Dedifferentiated amniotic fluid mesenchymal stem cell (primary cell): ENCODE measurements around the gene ARHGAP21.
A peak's percentile ranks its signal among the peaks of the same experiment; 100 is the strongest.
"Not testable (repeated sequence)": the region's sequence is repeated elsewhere in the genome, so short reads cannot be mapped to it uniquely, and the experiment has no call there.

Experiments
- DNase-seq: peaks from one replicate; pipeline ENCODE4 v3.0.0-alpha.2; 2016; ENCODE audit errors: extremely low spot score

ARHGAP21 gene

GRCh38 chr10:24642921-24643678 lies 80.6 kb downstream of the ARHGAP21 start:
- DNase-seq = peak; percentile 89

DNA sequence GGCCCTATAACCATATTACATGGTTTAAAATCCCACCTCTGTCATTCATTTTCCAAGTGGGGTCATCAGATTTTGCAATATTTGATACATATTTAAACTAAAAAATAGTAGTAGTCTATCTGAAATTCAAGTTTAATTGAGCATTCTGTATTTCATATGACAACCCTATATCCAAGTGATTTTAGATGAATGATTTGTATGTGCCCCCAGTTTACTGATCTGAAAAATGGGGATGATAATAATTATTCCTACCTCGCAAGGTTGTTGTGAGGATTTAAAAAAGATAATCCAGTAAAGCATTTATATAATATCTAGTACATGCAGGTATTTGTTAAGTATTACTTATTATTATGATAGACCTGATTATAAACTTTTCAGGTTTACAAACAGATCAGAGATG lies 84.6 kb downstream of the ARHGAP21 start:
- DNase-seq = no peak

DNA sequence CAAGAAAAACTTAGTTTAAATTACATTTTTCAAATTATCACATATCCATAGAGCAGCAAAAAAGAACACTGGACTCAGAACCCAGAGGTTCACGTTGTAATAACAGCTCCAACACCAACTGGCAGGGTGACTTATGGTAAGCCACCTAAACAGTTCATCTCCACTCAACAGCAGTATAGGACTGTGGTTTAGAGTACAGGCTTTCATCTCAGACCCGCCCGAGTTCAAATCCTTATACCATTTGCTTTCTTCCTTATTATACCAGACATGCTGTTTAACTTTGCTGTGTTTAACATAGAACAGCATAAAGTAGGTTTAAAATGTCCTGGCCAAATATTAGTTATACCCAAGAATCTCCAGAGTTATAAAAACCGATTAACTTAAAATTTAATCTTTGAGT lies 97.9 kb downstream of the ARHGAP21 start:
- no peak for DNase-seq

DNA sequence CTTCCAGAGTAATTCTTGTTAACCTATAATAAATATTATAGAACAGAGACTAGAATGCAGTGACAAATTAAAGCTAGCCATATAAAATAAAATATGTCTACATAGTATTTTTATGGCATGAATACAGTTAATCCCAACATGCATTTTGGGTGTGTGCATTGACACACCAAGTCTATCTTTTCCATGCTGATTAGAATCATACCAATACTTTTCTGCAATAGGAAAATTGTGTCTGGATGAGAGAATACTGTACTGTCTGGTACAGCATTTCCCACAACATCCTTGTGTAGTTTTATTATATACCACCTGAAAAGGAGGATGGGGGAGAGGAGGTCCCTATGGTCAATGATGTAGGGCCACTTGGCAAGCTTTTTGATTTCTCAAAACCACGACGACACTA lies 100.3 kb downstream of the ARHGAP21 start:
- no peak for DNase-seq

DNA sequence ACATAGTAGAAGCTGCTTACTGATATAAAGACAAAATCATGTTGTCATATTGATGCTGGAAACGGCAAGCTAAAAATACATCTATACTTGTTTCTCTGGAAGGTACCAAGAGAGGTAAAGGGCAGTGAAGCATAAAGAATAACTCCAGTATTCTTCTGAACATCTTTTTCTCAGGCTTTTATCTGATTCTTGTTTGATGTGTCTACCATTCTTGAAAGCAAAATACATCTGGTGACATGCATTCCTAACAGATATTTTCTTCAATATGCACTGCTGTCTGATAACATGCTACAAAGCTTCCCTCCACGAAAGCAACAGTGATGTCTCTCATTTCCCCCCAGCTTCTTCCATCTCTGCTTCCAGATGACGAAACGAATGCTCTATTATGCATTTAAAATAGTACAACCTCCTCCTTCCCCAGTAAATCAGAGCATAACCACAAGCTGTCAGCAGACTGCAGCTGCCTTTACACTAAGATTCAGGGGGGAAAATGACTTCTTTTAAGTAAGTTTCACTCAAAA lies 100.8 kb downstream of the ARHGAP21 start:
- DNase-seq = no peak

GRCh38 chr10:24621035-24621795 lies 102.5 kb downstream of the ARHGAP21 start:
- DNase-seq = not testable (repeated sequence)

- DNase-seq = not testable (repeated sequence)
These were observed 103.7 kb downstream of the ARHGAP21 start for GRCh38 chr10:24619994-24620310.

DNA sequence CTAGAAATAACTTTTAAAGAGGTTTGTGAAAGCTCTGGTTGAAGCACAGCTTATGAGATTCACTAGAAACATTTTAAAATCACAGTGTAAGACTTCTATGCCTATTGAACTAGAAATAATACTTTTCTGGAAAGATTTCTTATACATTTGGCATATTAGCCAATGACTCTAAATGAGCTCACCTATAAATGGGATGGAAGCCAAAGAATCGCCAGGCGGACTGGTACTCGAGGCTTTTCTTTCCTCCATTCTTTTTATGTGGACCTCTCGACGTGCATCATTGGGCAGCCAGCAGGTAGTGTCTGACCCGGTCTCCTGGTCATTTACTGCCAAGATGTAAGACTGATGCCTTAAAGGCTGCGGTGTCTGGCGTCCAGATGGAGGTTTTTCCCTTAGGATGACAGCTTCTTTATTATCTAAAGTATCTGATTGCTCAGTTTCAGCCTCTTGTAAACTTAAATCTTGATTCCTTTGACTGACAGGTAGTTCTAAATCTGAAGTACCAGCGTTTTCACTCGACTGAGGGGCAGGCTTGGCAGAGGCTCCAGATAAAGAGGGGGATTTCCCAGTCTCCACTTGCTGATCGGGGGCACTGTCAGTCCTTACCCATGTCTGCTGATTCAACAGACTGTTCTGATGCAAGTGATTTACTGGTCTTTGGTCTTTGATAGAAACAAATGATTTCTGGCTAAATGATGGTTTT lies 104.2 kb downstream of the ARHGAP21 start:
- DNase-seq = not testable (repeated sequence)

GRCh38 chr10:24618401-24618800 lies 105.3 kb downstream of the ARHGAP21 start:
- DNase-seq = no peak

DNA sequence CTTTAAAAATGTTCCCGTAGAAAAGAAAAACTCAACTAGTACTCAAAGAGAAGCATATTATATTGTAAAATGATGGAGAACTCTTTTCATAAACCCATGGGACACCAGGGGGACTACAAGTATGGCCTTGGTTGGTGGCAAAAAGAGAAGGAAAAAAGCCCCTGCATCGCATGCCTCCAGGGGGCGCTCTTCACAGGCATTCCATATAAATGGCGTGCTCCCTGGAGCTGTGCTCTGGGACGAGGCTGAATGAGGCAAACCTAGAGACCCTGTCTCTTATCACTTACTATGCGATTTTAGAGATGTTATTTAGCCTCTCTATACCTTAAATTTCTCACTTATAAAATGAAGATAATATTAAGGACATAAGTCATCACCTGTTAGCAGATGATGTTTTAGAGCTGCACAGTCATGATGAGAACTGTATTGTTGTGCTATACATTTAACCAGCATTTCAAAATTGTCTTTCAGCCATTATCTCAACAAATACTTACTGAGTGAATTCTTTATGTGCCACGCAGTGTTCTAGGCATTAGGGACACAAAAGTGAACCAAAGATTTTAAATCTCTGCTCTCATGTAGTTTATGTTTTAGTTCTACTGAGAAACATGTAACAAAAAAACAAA lies 105.8 kb downstream of the ARHGAP21 start:
- peak; percentile 30 for DNase-seq

GRCh38 chr10:24616536-24616935 lies 107.2 kb downstream of the ARHGAP21 start:
- no peak for DNase-seq

- DNase-seq = peak; percentile 24
These were observed 117.7 kb downstream of the ARHGAP21 start for GRCh38 chr10:24606021-24606420.

GRCh38 chr10:24605141-24605540 lies 118.5 kb downstream of the ARHGAP21 start:
- DNase-seq = no peak

DNA sequence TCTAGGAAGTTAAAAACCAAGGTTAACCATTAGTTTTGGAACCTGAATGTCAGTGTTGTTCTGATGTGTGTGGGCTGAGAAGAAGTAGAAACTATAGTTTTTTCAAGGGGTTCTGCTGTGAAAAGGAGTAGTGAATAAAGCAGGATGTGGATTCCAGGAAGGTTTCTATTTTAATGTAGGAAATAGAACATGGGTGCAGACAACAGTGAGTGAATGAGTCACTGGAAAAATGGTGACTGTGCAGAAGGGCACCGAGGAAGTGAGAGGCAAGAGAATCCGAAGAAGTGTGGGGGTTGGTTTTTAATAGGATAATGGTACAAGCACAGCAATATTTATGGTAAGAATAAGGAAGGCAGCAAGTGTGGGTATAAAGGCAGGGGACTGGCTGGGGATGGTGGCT lies 120.4 kb downstream of the ARHGAP21 start:
- no peak for DNase-seq

DNA sequence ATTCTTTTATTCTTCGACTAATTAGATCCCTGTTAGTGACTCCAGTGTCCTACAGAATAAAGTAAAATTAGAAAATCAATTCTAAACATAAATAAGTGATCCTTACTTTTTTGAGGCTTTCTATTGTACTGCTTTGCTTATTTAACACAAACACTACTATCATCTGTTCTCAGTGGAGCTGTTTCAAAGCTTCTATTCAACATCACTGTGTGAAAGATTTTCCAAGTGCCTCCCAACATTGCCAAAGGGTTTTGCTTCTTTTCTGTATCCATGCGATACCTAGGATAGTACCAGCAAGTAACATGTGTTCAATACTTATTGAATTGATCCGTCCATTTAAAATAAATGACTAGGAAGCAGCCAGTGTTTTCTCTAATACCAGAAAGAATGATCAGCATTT lies 125.7 kb downstream of the ARHGAP21 start:
- no peak for DNase-seq

- no peak for DNase-seq
These were observed 126.3 kb downstream of the ARHGAP21 start for GRCh38 chr10:24597426-24597825.

GRCh38 chr10:24596217-24596930 lies 127.3 kb downstream of the ARHGAP21 start:
- DNase-seq = no peak

- no peak for DNase-seq
These were observed 132.8 kb downstream of the ARHGAP21 start for GRCh38 chr10:24590697-24591457.

DNA sequence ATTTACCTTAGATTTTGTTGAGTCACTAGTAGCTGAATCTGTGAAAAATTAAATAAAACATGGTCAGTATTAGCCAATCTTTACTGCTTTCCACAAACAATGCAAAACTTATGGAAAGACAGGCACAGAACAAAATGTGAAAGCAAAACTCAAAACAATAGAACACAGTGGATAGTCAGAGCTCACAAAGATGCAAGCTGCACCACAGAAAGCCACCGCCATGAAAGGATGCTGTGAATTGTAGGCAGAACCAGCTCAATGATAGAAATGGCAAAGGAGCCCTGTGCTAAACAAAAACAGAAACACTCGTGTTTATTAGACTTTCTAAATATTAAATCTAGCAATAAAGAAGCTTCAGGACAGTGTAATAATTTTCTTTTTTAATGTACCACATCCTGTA lies 134.4 kb downstream of the ARHGAP21 start:
- DNase-seq = no peak

GRCh38 chr10:24579906-24580305 lies 143.8 kb downstream of the ARHGAP21 start:
- no peak for DNase-seq

DNA sequence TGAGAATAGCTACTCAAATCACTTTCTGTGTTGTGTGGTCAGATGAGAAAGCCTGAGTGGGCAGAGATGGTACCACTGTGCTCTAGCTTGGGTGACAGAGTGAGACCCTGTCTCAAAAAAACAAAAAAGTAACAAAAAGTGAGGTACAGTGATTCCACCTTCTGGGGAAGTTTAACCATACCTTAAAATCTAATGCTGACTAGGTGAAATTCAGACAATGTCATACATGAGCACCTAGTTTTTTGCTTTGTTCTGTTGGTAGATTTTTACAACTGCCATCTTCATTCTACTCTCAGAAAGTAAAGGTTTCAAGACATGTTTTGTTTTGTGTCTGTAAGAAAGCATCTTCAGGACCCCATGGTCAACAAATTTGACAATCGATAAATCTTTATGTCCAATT lies 144.2 kb downstream of the ARHGAP21 start:
- DNase-seq = no peak
